Ureter (tissue), 1 donor: ENCODE results near the gene DNM1. TPM values are rescaled to one million over a fixed set of nuclear protein-coding genes. Genes with fewer than 3 reads are reported as not detected.
A peak's percentile ranks its signal among the peaks of the same experiment; 100 is the strongest.

ENCODE experiments used
- DNase-seq: peaks from one replicate; pipeline ENCODE4 v3.0.0-alpha.2; 2020; ENCODE audit warnings: low spot score
- total RNA-seq: library from RNA; stranded (reverse); gene quantifications from one replicate; pipeline ENCODE4 v1.2.4, GENCODE V29; 2023
- donor health status: DM: yes; HTN: yes; CAD: no.

DNM1 gene
- 31.4 TPM for total RNA-seq

- no peak for DNase-seq
Observed at GRCh38 chr9:128203024-128203706, at the start of gene DNM1. Gene DNM1 (plus strand): TSS chr9:128203379. CDS start chr9:128203471, 92 bp downstream.

- DNase-seq, result no peak
Observed at GRCh38 chr9:128153947-128154695, 49.1 kb upstream of the DNM1 start.

- DNase-seq, result no peak
Observed at GRCh38 chr9:128155736-128156500, 47.3 kb upstream of the DNM1 start.

- DNase-seq, result no peak
Observed at GRCh38 chr9:128159522-128159783, 43.7 kb upstream of the DNM1 start.

GRCh38 chr9:128159784-128160602 is 43.2 kb upstream of the DNM1 start, which contains the start of gene BBLN:
Gene BBLN (plus strand): TSS chr9:128160265. CDS start chr9:128160408, 143 bp downstream.
- DNase-seq, result peak; percentile 96

- no peak for DNase-seq
Observed at GRCh38 chr9:128160603-128160987, 42.6 kb upstream of the DNM1 start.

- no peak for DNase-seq
Observed at GRCh38 chr9:128161215-128161902, 41.8 kb upstream of the DNM1 start.

GRCh38 chr9:128162215-128163026 is 40.8 kb upstream of the DNM1 start:
- no peak for DNase-seq

- DNase-seq, result no peak
Observed at GRCh38 chr9:128163027-128163515, 40.1 kb upstream of the DNM1 start.

- DNase-seq, result no peak
Observed at GRCh38 chr9:128163523-128164306, 39.5 kb upstream of the DNM1 start.

- no peak for DNase-seq
Observed at GRCh38 chr9:128164307-128164885, 38.8 kb upstream of the DNM1 start.

- DNase-seq, result no peak
Observed at GRCh38 chr9:128166169-128166568, 37.0 kb upstream of the DNM1 start.

GRCh38 chr9:128167209-128167608 is 36.0 kb upstream of the DNM1 start:
- no peak for DNase-seq

- no peak for DNase-seq
Observed at GRCh38 chr9:128168731-128169308, 34.4 kb upstream of the DNM1 start.

GRCh38 chr9:128169492-128169891 is 33.7 kb upstream of the DNM1 start:
- DNase-seq, result no peak

- DNase-seq, result no peak
Observed at GRCh38 chr9:128169925-128170324, 33.3 kb upstream of the DNM1 start.

GRCh38 chr9:128174062-128174461 is 29.1 kb upstream of the DNM1 start:
- no peak for DNase-seq

GRCh38 chr9:128175102-128175563 is 28.0 kb upstream of the DNM1 start:
- no peak for DNase-seq

- DNase-seq, result no peak
Observed at GRCh38 chr9:128175726-128176125, 27.5 kb upstream of the DNM1 start.
